GM19099 (cell line): Measurements from ENCODE around the gene ALMS1.

Experiments used
- POLR2A ChIP-seq: IDR thresholded peaks from 3 replicates; pipeline ENCODE4 v1.6.1; 2011; ENCODE audit warnings: low read depth; ENCODE audit not compliant: insufficient read length; ENCODE audit errors: extremely low read depth

Gene ALMS1

DNA sequence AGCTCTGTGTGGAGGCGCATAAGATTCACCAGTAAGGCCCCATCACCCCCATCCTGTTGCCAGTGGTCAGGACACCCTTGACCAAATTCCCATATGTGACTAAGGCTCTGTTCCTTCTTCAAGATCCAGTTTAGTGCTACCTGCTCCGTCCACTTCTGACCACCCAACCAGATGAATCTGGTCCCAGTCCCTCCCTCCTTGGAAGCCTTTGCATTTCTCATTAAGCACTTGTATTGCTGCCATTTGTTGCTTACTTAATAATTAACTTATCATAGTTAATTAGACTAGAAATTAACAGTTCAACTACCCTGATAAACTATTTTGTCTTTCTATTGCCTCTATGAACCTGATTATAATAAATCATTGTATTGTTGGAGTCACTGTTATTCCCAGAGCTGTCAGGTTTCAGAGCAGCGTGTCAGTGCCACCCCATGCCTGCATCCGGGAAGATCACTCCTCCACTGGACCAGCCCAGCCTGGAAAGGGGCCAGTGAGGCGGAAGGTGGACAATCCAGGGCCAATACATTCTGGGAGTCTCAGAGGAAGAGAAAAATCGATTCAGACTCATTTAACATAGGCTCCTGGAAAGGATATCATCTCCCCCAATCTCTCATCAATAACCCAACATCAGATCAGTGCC lies 266.1 kb downstream of the ALMS1 start:
- no peak for TF ChIP-seq POLR2A

DNA sequence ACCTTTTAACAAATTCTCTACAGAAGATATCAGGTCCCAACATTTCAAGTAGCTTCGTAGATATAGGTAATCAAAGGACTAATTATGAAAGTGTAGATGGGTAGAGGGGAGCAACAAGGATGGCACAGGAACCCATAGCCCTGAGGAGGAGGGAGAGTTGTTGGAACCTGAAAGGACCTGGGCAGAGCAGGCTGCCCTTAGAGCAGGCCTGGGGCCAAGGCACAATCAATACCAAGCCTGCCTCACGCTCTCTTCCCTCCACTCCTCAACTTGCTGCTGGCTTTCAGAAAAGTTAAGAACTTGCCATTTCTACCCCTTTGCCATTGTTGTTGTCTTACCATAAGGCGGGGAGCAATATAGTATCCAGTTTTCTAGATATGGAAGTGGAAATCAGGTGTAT lies 266.7 kb downstream of the ALMS1 start:
- TF ChIP-seq POLR2A: no peak

DNA sequence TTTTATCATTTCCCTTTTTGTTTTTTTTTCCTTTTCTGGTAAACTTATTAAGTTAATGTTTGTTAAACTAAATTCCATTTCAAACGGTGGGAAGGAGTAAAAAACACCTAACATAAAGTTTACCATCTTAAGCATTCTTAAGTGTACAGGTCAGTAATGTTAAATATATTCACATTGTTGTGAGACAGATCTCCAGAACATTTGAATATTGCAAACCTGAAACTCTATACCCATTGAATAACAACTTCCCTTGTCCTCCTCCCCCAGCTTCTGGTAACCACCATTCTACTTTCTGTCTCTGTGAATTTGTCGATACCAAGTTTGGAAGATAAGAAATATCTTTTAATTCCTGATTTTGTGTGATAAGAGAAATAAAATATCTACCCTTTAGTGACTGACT lies 268.5 kb downstream of the ALMS1 start:
- TF ChIP-seq POLR2A: no peak
